ENCODE results near the gene TMEM132E.
A peak's percentile ranks its signal among the peaks of the same experiment; 100 is the strongest.

Gene TMEM132E

DNA sequence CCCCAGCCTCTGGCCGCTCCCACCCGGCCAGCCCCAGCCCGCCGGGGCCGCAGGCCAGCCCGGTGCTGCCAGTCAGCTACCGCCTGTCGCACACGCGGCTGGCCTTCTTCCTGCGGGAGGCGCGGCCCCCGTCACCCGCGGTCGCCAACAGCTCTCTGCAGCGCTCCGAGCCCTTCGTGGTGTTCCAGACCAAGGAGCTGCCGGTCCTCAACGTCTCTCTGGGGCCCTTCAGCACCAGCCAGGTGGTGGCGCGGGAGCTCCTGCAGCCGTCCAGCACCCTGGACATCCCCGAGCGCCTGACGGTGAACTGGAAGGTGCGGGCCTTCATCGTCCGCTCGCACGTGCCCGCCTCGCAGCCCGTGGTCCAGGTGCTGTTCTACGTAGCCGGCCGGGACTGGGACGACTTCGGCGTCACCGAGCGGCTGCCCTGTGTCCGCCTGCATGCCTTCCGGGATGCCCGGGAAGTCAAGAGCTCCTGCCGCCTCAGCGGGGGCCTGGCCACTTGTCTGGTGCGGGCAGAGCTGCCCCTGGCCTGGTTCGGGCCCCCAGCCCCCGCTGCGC lies 46.8 kb downstream of the TMEM132E start:
- Histone ChIP-seq H3K27ac (replicated peaks) (no peak overlapping the region), H3K27me3 (ENCODE audit: insufficient read depth, poor library complexity, severe bottlenecking) (peaks cover 16% of the 10 kb centered on the region), H3K4me3 (replicated peaks; ENCODE audit: insufficient read depth, low read length) (no peak overlapping the region)
- no peak for DNase-seq (ENCODE audit: low read depth in 1 of 2, low spot score in 1 of 2)
- TF ChIP-seq, protein P1, sequence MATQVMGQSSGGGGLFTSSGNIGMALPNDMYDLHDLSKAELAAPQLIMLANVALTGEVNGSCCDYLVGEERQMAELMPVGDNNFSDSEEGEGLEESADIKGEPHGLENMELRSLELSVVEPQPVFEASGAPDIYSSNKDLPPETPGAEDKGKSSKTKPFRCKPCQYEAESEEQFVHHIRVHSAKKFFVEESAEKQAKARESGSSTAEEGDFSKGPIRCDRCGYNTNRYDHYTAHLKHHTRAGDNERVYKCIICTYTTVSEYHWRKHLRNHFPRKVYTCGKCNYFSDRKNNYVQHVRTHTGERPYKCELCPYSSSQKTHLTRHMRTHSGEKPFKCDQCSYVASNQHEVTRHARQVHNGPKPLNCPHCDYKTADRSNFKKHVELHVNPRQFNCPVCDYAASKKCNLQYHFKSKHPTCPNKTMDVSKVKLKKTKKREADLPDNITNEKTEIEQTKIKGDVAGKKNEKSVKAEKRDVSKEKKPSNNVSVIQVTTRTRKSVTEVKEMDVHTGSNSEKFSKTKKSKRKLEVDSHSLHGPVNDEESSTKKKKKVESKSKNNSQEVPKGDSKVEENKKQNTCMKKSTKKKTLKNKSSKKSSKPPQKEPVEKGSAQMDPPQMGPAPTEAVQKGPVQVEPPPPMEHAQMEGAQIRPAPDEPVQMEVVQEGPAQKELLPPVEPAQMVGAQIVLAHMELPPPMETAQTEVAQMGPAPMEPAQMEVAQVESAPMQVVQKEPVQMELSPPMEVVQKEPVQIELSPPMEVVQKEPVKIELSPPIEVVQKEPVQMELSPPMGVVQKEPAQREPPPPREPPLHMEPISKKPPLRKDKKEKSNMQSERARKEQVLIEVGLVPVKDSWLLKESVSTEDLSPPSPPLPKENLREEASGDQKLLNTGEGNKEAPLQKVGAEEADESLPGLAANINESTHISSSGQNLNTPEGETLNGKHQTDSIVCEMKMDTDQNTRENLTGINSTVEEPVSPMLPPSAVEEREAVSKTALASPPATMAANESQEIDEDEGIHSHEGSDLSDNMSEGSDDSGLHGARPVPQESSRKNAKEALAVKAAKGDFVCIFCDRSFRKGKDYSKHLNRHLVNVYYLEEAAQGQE (IDR thresholded peaks at IDR 0.05; ENCODE audit: insufficient replicate concordance, low read depth) = peak; percentile 45
- no peak for TF ChIP-seq SPI1 (IDR thresholded peaks at IDR 0.05; ENCODE audit: borderline replicate concordance, low read depth)

DNA sequence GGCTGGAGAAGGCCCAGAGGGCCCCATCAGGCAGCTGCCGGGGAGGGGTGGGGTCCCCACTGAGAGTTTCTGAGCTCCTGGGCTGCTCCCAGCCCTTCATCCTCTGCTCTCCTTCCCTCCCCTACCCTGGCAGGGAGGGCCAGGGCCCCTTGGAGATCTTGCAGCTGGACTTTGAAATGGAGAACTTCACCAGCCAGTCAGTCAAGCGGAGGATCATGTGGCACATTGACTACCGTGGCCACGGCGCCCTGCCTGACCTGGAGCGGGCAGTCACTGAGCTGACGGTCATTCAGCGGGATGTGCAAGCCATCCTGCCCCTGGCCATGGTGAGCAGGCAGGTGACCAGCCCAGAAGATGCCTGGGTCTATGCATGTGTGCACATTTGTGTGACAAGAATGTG lies 49.5 kb downstream of the TMEM132E start:
- no peak overlapping the region for H3K27ac ChIP-seq (replicated peaks)
- no peak overlapping the region for H3K4me3 ChIP-seq (replicated peaks; ENCODE audit: insufficient read depth, low read length)

DNA sequence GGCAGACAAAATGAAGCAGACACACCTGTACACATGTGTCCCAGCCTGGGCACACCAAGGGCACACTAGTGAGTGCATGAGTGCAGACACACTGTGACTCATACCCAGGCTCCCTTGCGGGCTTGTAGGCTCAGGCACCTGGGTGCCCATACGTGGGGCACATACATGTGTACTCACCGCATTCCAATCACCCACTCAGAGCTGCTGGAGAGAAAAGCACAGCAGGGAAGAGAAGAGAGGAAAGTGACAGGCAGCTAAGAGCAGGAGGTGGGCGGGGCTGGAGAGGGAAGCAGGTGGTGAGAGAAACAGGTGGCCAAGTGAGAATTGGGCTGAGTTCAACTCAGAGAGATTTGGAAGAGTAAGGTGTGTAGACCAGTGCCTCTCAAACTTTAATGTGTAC lies 54.0 kb downstream of the TMEM132E start:
- Histone ChIP-seq H3K4me3 (replicated peaks; ENCODE audit: insufficient read depth, low read length) (no peak overlapping the region), H3K27ac (replicated peaks) (no peak overlapping the region), H3K27me3 (ENCODE audit: insufficient read depth, poor library complexity, severe bottlenecking) (peaks cover 17% of the 10 kb centered on the region)
- no peak for DNase-seq (ENCODE audit: low read depth in 1 of 2, low spot score in 1 of 2)
- TF ChIP-seq GABPA (IDR thresholded peaks at IDR 0.05; ENCODE audit: low read depth) (no peak), POLR2AphosphoS5 (IDR thresholded peaks at IDR 0.05; ENCODE audit: low read depth) (no peak), SPI1 (IDR thresholded peaks at IDR 0.05; ENCODE audit: borderline replicate concordance, low read depth) (no peak)
- TF ChIP-seq, protein P2, sequence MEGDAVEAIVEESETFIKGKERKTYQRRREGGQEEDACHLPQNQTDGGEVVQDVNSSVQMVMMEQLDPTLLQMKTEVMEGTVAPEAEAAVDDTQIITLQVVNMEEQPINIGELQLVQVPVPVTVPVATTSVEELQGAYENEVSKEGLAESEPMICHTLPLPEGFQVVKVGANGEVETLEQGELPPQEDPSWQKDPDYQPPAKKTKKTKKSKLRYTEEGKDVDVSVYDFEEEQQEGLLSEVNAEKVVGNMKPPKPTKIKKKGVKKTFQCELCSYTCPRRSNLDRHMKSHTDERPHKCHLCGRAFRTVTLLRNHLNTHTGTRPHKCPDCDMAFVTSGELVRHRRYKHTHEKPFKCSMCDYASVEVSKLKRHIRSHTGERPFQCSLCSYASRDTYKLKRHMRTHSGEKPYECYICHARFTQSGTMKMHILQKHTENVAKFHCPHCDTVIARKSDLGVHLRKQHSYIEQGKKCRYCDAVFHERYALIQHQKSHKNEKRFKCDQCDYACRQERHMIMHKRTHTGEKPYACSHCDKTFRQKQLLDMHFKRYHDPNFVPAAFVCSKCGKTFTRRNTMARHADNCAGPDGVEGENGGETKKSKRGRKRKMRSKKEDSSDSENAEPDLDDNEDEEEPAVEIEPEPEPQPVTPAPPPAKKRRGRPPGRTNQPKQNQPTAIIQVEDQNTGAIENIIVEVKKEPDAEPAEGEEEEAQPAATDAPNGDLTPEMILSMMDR (IDR thresholded peaks at IDR 0.05; ENCODE audit: insufficient read depth, low read length) = no peak
- TF ChIP-seq, protein P1 (IDR thresholded peaks at IDR 0.05; ENCODE audit: insufficient replicate concordance, low read depth) = no peak

More for the DNA sequence above, 49.5 kb downstream of the TMEM132E start:
- peaks cover 16% of the 10 kb centered on the region for H3K27me3 ChIP-seq (ENCODE audit: insufficient read depth, poor library complexity, severe bottlenecking)
- DNase-seq (ENCODE audit: low read depth in 1 of 2, low spot score in 1 of 2) = no peak
- TF ChIP-seq, protein P1 (IDR thresholded peaks at IDR 0.05; ENCODE audit: insufficient replicate concordance, low read depth) = no peak
- TF ChIP-seq GABPA (IDR thresholded peaks at IDR 0.05; ENCODE audit: low read depth) (no peak), POLR2AphosphoS5 (IDR thresholded peaks at IDR 0.05; ENCODE audit: low read depth) (no peak), SPI1 (IDR thresholded peaks at IDR 0.05; ENCODE audit: borderline replicate concordance, low read depth) (no peak)
- TF ChIP-seq, protein P2 (IDR thresholded peaks at IDR 0.05; ENCODE audit: insufficient read depth, low read length) = no peak

All from HL-60 (cell line).